GM19035 (cell line): Measurements from ENCODE around the gene GAL3ST1.
"Not testable (repeated sequence)": the region's sequence is repeated elsewhere in the genome, so short reads cannot be mapped to it uniquely, and the experiment has no call there.

ENCODE experiments used
- ATAC-seq: cut with Tn5 transposase; IDR thresholded peaks from one replicate; pipeline ENCODE4 v1.9.1; 2021; ENCODE audit not compliant: unreplicated experiment

The GAL3ST1 gene

GRCh38 chr22:30565341-30565740 is 9.1 kb downstream of the GAL3ST1 start:
- ATAC-seq: no peak

GRCh38 chr22:30564761-30565119 is 9.7 kb downstream of the GAL3ST1 start:
- no peak for ATAC-seq

- ATAC-seq: no peak
These were observed 10.3 kb downstream of the GAL3ST1 start for GRCh38 chr22:30564045-30564760.

- ATAC-seq: no peak
These were observed 12.1 kb downstream of the GAL3ST1 start for GRCh38 chr22:30562366-30562765.

GRCh38 chr22:30561402-30562189 is 12.9 kb downstream of the GAL3ST1 start:
- ATAC-seq: no peak

GRCh38 chr22:30560643-30561202 is 13.7 kb downstream of the GAL3ST1 start:
- not testable (repeated sequence) for ATAC-seq

GRCh38 chr22:30559889-30560288 is 14.6 kb downstream of the GAL3ST1 start:
- no peak for ATAC-seq

- no peak for ATAC-seq
These were observed 17.2 kb downstream of the GAL3ST1 start for GRCh38 chr22:30557243-30557642.

- no peak for ATAC-seq
These were observed 18.1 kb downstream of the GAL3ST1 start for GRCh38 chr22:30556388-30556787.

- ATAC-seq: no peak
These were observed 18.9 kb downstream of the GAL3ST1 start for GRCh38 chr22:30555282-30556210.

- ATAC-seq: no peak
These were observed 20.5 kb downstream of the GAL3ST1 start for GRCh38 chr22:30553971-30554370.

- ATAC-seq: no peak
These were observed 21.7 kb downstream of the GAL3ST1 start for GRCh38 chr22:30552719-30553118.

- not testable (repeated sequence) for ATAC-seq
These were observed 22.7 kb downstream of the GAL3ST1 start for GRCh38 chr22:30551813-30552212.

GRCh38 chr22:30547188-30547587 is 27.3 kb downstream of the GAL3ST1 start:
- ATAC-seq: no peak

- no peak for ATAC-seq
These were observed 27.8 kb downstream of the GAL3ST1 start, which contains the start of gene SEC14L6 for GRCh38 chr22:30546616-30547015. Gene SEC14L6 (minus strand): TSS chr22:30546741. CDS start chr22:30546682, 59 bp downstream.

- ATAC-seq: no peak
These were observed 31.7 kb downstream of the GAL3ST1 start for GRCh38 chr22:30542811-30543188.

GRCh38 chr22:30541961-30542810 is 32.3 kb downstream of the GAL3ST1 start:
- no peak for ATAC-seq

- ATAC-seq: not testable (repeated sequence)
These were observed 33.0 kb downstream of the GAL3ST1 start for GRCh38 chr22:30541511-30541910.

GRCh38 chr22:30539368-30539767 is 35.1 kb downstream of the GAL3ST1 start:
- ATAC-seq: no peak

- ATAC-seq: no peak
These were observed 36.2 kb downstream of the GAL3ST1 start for GRCh38 chr22:30538280-30538679.
